Liver (tissue), 9 donors: ENCODE results near the gene KRTAP4-2. TPM values are rescaled to one million over a fixed set of nuclear protein-coding genes. Genes with fewer than 3 reads are reported as not detected.

Experiments
- DNase-seq: peaks from one replicate; pipeline ENCODE4 v3.0.0-alpha.2; 2017; ENCODE audit warnings: low spot score
- H3K27ac ChIP-seq, 2 donors: one replicate each; pipeline ENCODE4 v1.7.0; 2013; ENCODE audit warnings: inconsistent platforms in 2 of 2, low read length in 2 of 2, control low read depth in 1 of 2, low read depth in 1 of 2, mild to moderate bottlenecking in 1 of 2
- H3K27me3 ChIP-seq, 4 donors: one replicate each; pipeline versions ENCODE4 v1.6.1 to v1.7.0; 2013; ENCODE audit warnings: low read length in 3 of 4, inconsistent platforms in 1 of 4, mild to moderate bottlenecking in 1 of 4, moderate library complexity in 1 of 4; ENCODE audit not compliant: control insufficient read depth in 4 of 4, insufficient read depth in 4 of 4
- H3K36me3 ChIP-seq, 4 donors: one replicate each; pipeline versions ENCODE4 v1.6.1 to v1.7.0; 2013; ENCODE audit warnings: low read length in 3 of 4, mild to moderate bottlenecking in 3 of 4, low read depth in 1 of 4, moderate library complexity in 1 of 4; ENCODE audit not compliant: control insufficient read depth in 4 of 4, insufficient read depth in 3 of 4
- H3K4me1 ChIP-seq, 4 donors: one replicate each; pipeline versions ENCODE4 v1.6.1 to v1.7.0; 2013; ENCODE audit warnings: low read length in 3 of 4, mild to moderate bottlenecking in 3 of 4, moderate library complexity in 1 of 4; ENCODE audit not compliant: control insufficient read depth in 4 of 4, insufficient read depth in 4 of 4
- H3K4me3 ChIP-seq, 3 donors: one replicate each; pipeline versions ENCODE4 v1.6.1 to v1.7.0; 2013; ENCODE audit warnings: low read length in 3 of 3, control low read depth in 1 of 3, low read depth in 1 of 3, mild to moderate bottlenecking in 1 of 3
- H3K9ac ChIP-seq, 2 donors: one replicate each; pipeline ENCODE4 v1.7.0; 2013; ENCODE audit warnings: low read length in 2 of 2, mild to moderate bottlenecking in 2 of 2, moderate library complexity in 2 of 2, control low read depth in 1 of 2, low read depth in 1 of 2
- H3K9me3 ChIP-seq, 4 donors: one replicate each; pipeline versions ENCODE4 v1.6.1 to v1.7.0; 2013; ENCODE audit warnings: low read length in 3 of 4; ENCODE audit not compliant: control insufficient read depth in 4 of 4
- ATF3 ChIP-seq: IDR thresholded peaks from 2 replicates; pipeline ENCODE4 v1.6.1; 2016; ENCODE audit warnings: antibody characterized with exemption
- CTCF ChIP-seq: fragments of 150-350 bp; IDR thresholded peaks from 2 replicates; pipeline ENCODE4 v1.5.1; 2017; ENCODE audit warnings: improper control_type of control experiment, low read depth, low read length; ENCODE audit not compliant: missing input control
- EGR1 ChIP-seq, 2 donors: IDR thresholded peaks; 2 replicates each; pipeline ENCODE4 v1.6.1; 2016 to 2018; ENCODE audit warnings: antibody characterized with exemption in 2 of 2, low read depth in 2 of 2
- FOXA1 ChIP-seq: IDR thresholded peaks from 2 replicates; pipeline ENCODE4 v1.6.1; 2016; ENCODE audit warnings: antibody characterized with exemption
- FOXA2 ChIP-seq: IDR thresholded peaks from 2 replicates; pipeline ENCODE4 v1.6.1; 2016; ENCODE audit warnings: antibody characterized with exemption
- GABPA ChIP-seq, 2 donors: IDR thresholded peaks in 1 of 2; conservative IDR thresholded peaks in 1 of 2; 2 replicates each; pipeline ENCODE4 v1.6.1; 2016; ENCODE audit warnings: antibody characterized with exemption in 2 of 2, mild to moderate bottlenecking in 1 of 2, moderate library complexity in 1 of 2
- HNF4A ChIP-seq, 2 donors: conservative IDR thresholded peaks; 2 replicates each; pipeline ENCODE4 v1.6.1; 2016; ENCODE audit warnings: antibody characterized with exemption in 2 of 2, mild to moderate bottlenecking in 2 of 2
- HNF4G ChIP-seq: IDR thresholded peaks from 2 replicates; pipeline ENCODE4 v1.6.1; 2016; ENCODE audit warnings: antibody characterized with exemption
- JUND ChIP-seq, 2 donors: IDR thresholded peaks; 2 replicates each; pipeline ENCODE4 v1.6.1; 2016; ENCODE audit warnings: antibody characterized with exemption in 2 of 2
- MAX ChIP-seq: IDR thresholded peaks from 2 replicates; pipeline ENCODE4 v1.6.1; 2016; ENCODE audit warnings: antibody characterized with exemption
- NR2F2 ChIP-seq: IDR thresholded peaks from 2 replicates; pipeline ENCODE4 v1.6.1; 2016; ENCODE audit warnings: antibody characterized with exemption
- RAD21 ChIP-seq, 2 donors: IDR thresholded peaks; 2 replicates each; pipeline ENCODE4 v1.6.1; 2016; ENCODE audit warnings: antibody characterized with exemption in 2 of 2, mild to moderate bottlenecking in 2 of 2
- REST ChIP-seq: IDR thresholded peaks from 2 replicates; pipeline ENCODE4 v1.6.1; 2016; ENCODE audit warnings: antibody characterized with exemption, mild to moderate bottlenecking
- RXRA ChIP-seq, 2 donors: IDR thresholded peaks; 2 replicates each; pipeline ENCODE4 v1.6.1; 2017 to 2018; ENCODE audit warnings: antibody characterized with exemption in 2 of 2, mild to moderate bottlenecking in 1 of 2
- SP1 ChIP-seq: IDR thresholded peaks from 2 replicates; pipeline ENCODE4 v1.6.1; 2018; ENCODE audit warnings: antibody characterized with exemption, mild to moderate bottlenecking
- TAF1 ChIP-seq: conservative IDR thresholded peaks from 2 replicates; pipeline ENCODE4 v1.6.1; 2016; ENCODE audit warnings: antibody characterized with exemption, mild to moderate bottlenecking
- YY1 ChIP-seq: IDR thresholded peaks from 2 replicates; pipeline ENCODE4 v1.6.1; 2016; ENCODE audit warnings: antibody characterized with exemption, mild to moderate bottlenecking
- WGBS: extraction: QIAGEN DNeasy Blood & Tissue Kit; methylation state at CpG from one replicate; pipeline ENCODE4 v1.1.7; 2013; 5-methylcytosine and 5-hydroxymethylcytosine counted together
- polyA plus RNA-seq, 2 donors: library from polyadenylated mRNA; stranded (reverse) in 1 of 2; unstranded in 1 of 2; fragments of 200-250 nt in 1 of 2; fragments of >200 nt in 1 of 2; fragmentation: Nextera tagmentation in 1 of 2; extraction: Ambion mirVana in 1 of 2; gene quantifications; one replicate each; pipeline versions ENCODE4 v1.2.1 to v1.2.3, GENCODE V29; 2013 to 2015
- total RNA-seq, 2 donors: library from RNA; depleted of rRNA; stranded (reverse); fragments of >200 nt; gene quantifications; one replicate each; pipeline ENCODE4 v1.2.3, GENCODE V29; 2014
- TF ChIP-seq, protein P1 (sequence below): IDR thresholded peaks from 2 replicates; pipeline ENCODE4 v1.6.1; 2016; ENCODE audit warnings: antibody characterized with exemption
- donor health status: healthy.
- donor health status: healthy.
- donor health status: healthy.
- donor health status: healthy.
- donor health status: healthy.

The KRTAP4-2 gene
- total and polyA plus RNA-seq, 4 donors = not detected

GRCh38 chr17:41144846-41145245 lies 33.2 kb downstream of the KRTAP4-2 start:
- no peak for DNase-seq
- Histone ChIP-seq H3K9me3 (peaks cover 5 to 27% (median 9%) of the 10 kb centered on the region in 4 donors), H3K4me1 (no peaks in the 10 kb centered on the region), H3K4me3 (no peak overlapping the region), H3K36me3 (no peaks in the 10 kb centered on the region), H3K27me3 (peaks cover 0 to 3% (median 0%) of the 10 kb centered on the region in 4 donors), H3K27ac (no peak overlapping the region), H3K9ac (no peak overlapping the region)
- WGBS = 84% methylated on average over 1 of the region's 1 CpG
- no peak for TF ChIP-seq GABPA (IDR thresholded peaks at IDR 0.05 in 1 of 2, conservative IDR thresholded peaks at IDR 0.05 in 1 of 2)
- no peak for TF ChIP-seq REST
- no peak for TF ChIP-seq JUND (IDR thresholded peaks at IDR 0.05)
- no peak for TF ChIP-seq ATF3
- TF ChIP-seq MAX = no peak
- TF ChIP-seq RXRA (IDR thresholded peaks at IDR 0.05) = no peak
- TF ChIP-seq EGR1 (IDR thresholded peaks at IDR 0.05; ENCODE audit: low read depth in 2 of 2) = no peak
- TF ChIP-seq NR2F2 = no peak
- TF ChIP-seq, protein P1, sequence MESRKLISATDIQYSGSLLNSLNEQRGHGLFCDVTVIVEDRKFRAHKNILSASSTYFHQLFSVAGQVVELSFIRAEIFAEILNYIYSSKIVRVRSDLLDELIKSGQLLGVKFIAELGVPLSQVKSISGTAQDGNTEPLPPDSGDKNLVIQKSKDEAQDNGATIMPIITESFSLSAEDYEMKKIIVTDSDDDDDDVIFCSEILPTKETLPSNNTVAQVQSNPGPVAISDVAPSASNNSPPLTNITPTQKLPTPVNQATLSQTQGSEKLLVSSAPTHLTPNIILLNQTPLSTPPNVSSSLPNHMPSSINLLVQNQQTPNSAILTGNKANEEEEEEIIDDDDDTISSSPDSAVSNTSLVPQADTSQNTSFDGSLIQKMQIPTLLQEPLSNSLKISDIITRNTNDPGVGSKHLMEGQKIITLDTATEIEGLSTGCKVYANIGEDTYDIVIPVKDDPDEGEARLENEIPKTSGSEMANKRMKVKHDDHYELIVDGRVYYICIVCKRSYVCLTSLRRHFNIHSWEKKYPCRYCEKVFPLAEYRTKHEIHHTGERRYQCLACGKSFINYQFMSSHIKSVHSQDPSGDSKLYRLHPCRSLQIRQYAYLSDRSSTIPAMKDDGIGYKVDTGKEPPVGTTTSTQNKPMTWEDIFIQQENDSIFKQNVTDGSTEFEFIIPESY = no peak
- TF ChIP-seq HNF4A (conservative IDR thresholded peaks at IDR 0.05) = no peak
- no peak for TF ChIP-seq YY1
- TF ChIP-seq FOXA1 = no peak
- no peak for TF ChIP-seq SP1
- no peak for TF ChIP-seq CTCF
- no peak for TF ChIP-seq HNF4G
- no peak for TF ChIP-seq FOXA2
- TF ChIP-seq RAD21 (IDR thresholded peaks at IDR 0.05) = no peak
- TF ChIP-seq TAF1 = no peak
